HL-60 (cell line): Measurements from ENCODE around the gene HAPLN2.

ENCODE experiments used
- DNase-seq, 2 experiments: peaks; one replicate each; pipeline ENCODE4 v3.0.0-alpha.2; 2010 to 2020; ENCODE audit warnings: low read depth in 1 of 2, low spot score in 1 of 2
- H3K27ac ChIP-seq: fragments of 250-450 bp; sonication (Bioruptor Pico); replicated peaks from 2 replicates; pipeline ENCODE4 v1.5.1; 2020; ENCODE audit warnings: mild to moderate bottlenecking, moderate library complexity
- H3K27me3 ChIP-seq: fragments of 250-450 bp; sonication (Bioruptor Pico); 2 replicates; pipeline ENCODE4 v1.5.1; 2021; ENCODE audit warnings: mild to moderate bottlenecking, moderate library complexity; ENCODE audit not compliant: insufficient read depth, poor library complexity, severe bottlenecking
- H3K4me3 ChIP-seq: replicated peaks from 2 replicates; pipeline ENCODE4 v1.5.1; 2011; ENCODE audit warnings: mild to moderate bottlenecking, control low read depth, low read length; ENCODE audit not compliant: insufficient read depth
- CTCF ChIP-seq: IDR thresholded peaks from one replicate; pipeline ENCODE4 v1.5.1; 2011; ENCODE audit warnings: low read length, control low read depth, inconsistent platforms; ENCODE audit not compliant: insufficient read depth
- GABPA ChIP-seq: IDR thresholded peaks from 2 replicates; pipeline ENCODE4 v1.6.1; 2012; ENCODE audit warnings: low read depth
- POLR2AphosphoS5 ChIP-seq: IDR thresholded peaks from 2 replicates; pipeline ENCODE4 v1.6.1; 2012; ENCODE audit warnings: low read depth
- REST ChIP-seq: IDR thresholded peaks from 2 replicates; pipeline ENCODE4 v1.6.1; 2012; ENCODE audit warnings: low read depth; ENCODE audit not compliant: insufficient replicate concordance
- SPI1 ChIP-seq: IDR thresholded peaks from 2 replicates; pipeline ENCODE4 v1.6.1; 2012; ENCODE audit warnings: low read depth, mild to moderate bottlenecking, borderline replicate concordance

HAPLN2 gene

GRCh38 chr1:156655151-156655903, 36.1 kb downstream of the HAPLN2 start:
- Histone ChIP-seq H3K4me3 (no peak overlapping the region), H3K27me3 (peaks cover 3% of the 10 kb centered on the region), H3K27ac (no peak overlapping the region)
- no peak for DNase-seq
- TF ChIP-seq REST (no peak), POLR2AphosphoS5 (no peak), SPI1 (peak; percentile 55; the same call in 1 of the 2 replicates), GABPA (no peak)

GRCh38 chr1:156655904-156656516, 36.8 kb downstream of the HAPLN2 start:
- no peak for TF ChIP-seq POLR2AphosphoS5
- TF ChIP-seq SPI1, result no peak
- TF ChIP-seq CTCF, result no peak
- TF ChIP-seq REST, result no peak
- no peak for TF ChIP-seq GABPA
- Histone ChIP-seq H3K27ac (no peak overlapping the region), H3K4me3 (no peak overlapping the region), H3K27me3 (peaks cover 3% of the 10 kb centered on the region)
- no peak for DNase-seq

- Histone ChIP-seq H3K27me3 (peaks cover 3% of the 10 kb centered on the region), H3K27ac (no peak overlapping the region; the same call in 1 of the 2 replicates), H3K4me3 (no peak overlapping the region)
- DNase-seq, result no peak
- no peak for TF ChIP-seq POLR2AphosphoS5
- TF ChIP-seq CTCF, result peak; percentile 92
Measured at GRCh38 chr1:156656806-156657740, 37.9 kb downstream of the HAPLN2 start.
